Naive thymus-derived CD4-positive, alpha-beta T cell (primary cell): ENCODE data around the gene MCUR1. TPM values are rescaled to one million over a fixed set of nuclear protein-coding genes. Genes with fewer than 3 reads are reported as not detected.
"Not testable (repeated sequence)": the region's sequence is repeated elsewhere in the genome, so short reads cannot be mapped to it uniquely, and the experiment has no call there.

Experiments used
- ATAC-seq: fragments of 150-1000 bp; cut with Tn5 transposase; 2 replicates; pipeline ENCODE4 v1.10.0; 2021; ENCODE audit warnings: mild to moderate bottlenecking, moderate library complexity
- CTCF ChIA-PET: fragments of 350-600 bp; sonication (Branson Sonifier 250); formaldehyde crosslinking; loops from one replicate; lab custom pipeline; 2021; ENCODE audit warnings: antibody characterized with exemption; lab: Charles Lee
- POLR2A ChIA-PET: fragments of 350-600 bp; sonication (Branson Sonifier 250); formaldehyde crosslinking; loops from one replicate; lab custom pipeline; 2021; ENCODE audit warnings: antibody characterized with exemption, inconsistent platforms; lab: Charles Lee
- DNase-seq, 9 donors: peaks; one replicate each; pipeline versions ENCODE4 v3.0.0 to v3.0.0-alpha.2; 2020 to 2022; ENCODE audit warnings: mixed read lengths in 1 of 9
- H3K27ac ChIP-seq: one replicate; pipeline ENCODE4 v1.7.0; 2013; ENCODE audit warnings: mild to moderate bottlenecking, low read depth, low read length, moderate library complexity
- H3K27me3 ChIP-seq, 2 donors: one replicate each; pipeline ENCODE4 v1.7.0; 2013; ENCODE audit warnings: low read length in 2 of 2, mild to moderate bottlenecking in 2 of 2, moderate library complexity in 2 of 2; ENCODE audit not compliant: control insufficient read depth in 2 of 2, insufficient read depth in 2 of 2
- H3K36me3 ChIP-seq, 3 experiments: 1 replicate in 2 of 3; 2 replicates in 1 of 3; pipeline ENCODE4 v1.7.0; 2013; ENCODE audit warnings: low read length in 3 of 3, mild to moderate bottlenecking in 3 of 3, moderate library complexity in 1 of 3; ENCODE audit not compliant: insufficient read depth in 3 of 3, control insufficient read depth in 2 of 3
- H3K4me1 ChIP-seq, 2 donors: one replicate each; pipeline ENCODE4 v1.7.0; 2013; ENCODE audit warnings: low read length in 2 of 2, mild to moderate bottlenecking in 2 of 2, moderate library complexity in 1 of 2; ENCODE audit not compliant: control insufficient read depth in 2 of 2, insufficient read depth in 2 of 2
- H3K4me3 ChIP-seq: 2 replicates; pipeline ENCODE4 v1.7.0; 2013; ENCODE audit warnings: mild to moderate bottlenecking, low read length
- H3K9me3 ChIP-seq, 3 experiments: 1 replicate in 2 of 3; 2 replicates in 1 of 3; pipeline ENCODE4 v1.7.0; 2013; ENCODE audit warnings: low read length in 3 of 3; ENCODE audit not compliant: control insufficient read depth in 2 of 3
- H3K27ac Mint-ChIP-seq, 9 donors: one replicate each; pipeline ENCODE4 v1.8.0; 2020 to 2022; ENCODE audit warnings: mixed read lengths in 9 of 9, mild to moderate bottlenecking in 8 of 9, moderate library complexity in 5 of 9, inconsistent platforms in 2 of 9
- H3K27me3 Mint-ChIP-seq, 5 donors: one replicate each; pipeline ENCODE4 v1.8.0; 2021 to 2022; ENCODE audit warnings: mixed read lengths in 5 of 5, mild to moderate bottlenecking in 1 of 5
- H3K36me3 Mint-ChIP-seq, 5 donors: one replicate each; pipeline ENCODE4 v1.8.0; 2020 to 2022; ENCODE audit warnings: mixed read lengths in 5 of 5, mild to moderate bottlenecking in 3 of 5, inconsistent platforms in 1 of 5
- H3K4me1 Mint-ChIP-seq, 7 donors: one replicate each; pipeline ENCODE4 v1.8.0; 2020 to 2022; ENCODE audit warnings: mixed read lengths in 7 of 7, mild to moderate bottlenecking in 3 of 7, inconsistent platforms in 1 of 7
- H3K4me3 Mint-ChIP-seq, 10 donors: one replicate each; pipeline ENCODE4 v1.8.0; 2020 to 2022; ENCODE audit warnings: mild to moderate bottlenecking in 10 of 10, mixed read lengths in 10 of 10, moderate library complexity in 6 of 10, inconsistent platforms in 2 of 10
- H3K9me3 Mint-ChIP-seq, 11 donors: one replicate each; pipeline ENCODE4 v1.8.0; 2020 to 2022; ENCODE audit warnings: mixed read lengths in 11 of 11, mild to moderate bottlenecking in 4 of 11, inconsistent platforms in 1 of 11, moderate library complexity in 1 of 11
- intact Hi-C, 2 donors: fragments of 100-400 bp; cut with micrococcal nuclease; formaldehyde crosslinking; loops; one replicate each; pipeline ENCODE4 v1.15.1; 2023
- polyA plus RNA-seq, 2 donors: library from polyadenylated mRNA; unstranded; fragments of 300-500 nt; fragmentation: Illumina TruSeq; gene quantifications; one replicate each; pipeline ENCODE4 v1.2.3, GENCODE V29; 2021
- total RNA-seq, 6 experiments: library from RNA in 5 of 6; stranded (reverse) in 5 of 6; gene quantifications; 1 replicate in 5 of 6; 2 replicates in 1 of 6; pipeline ENCODE4 v1.2.3 and lab custom pipeline; 2021 to 2026

The MCUR1 gene
- total and polyA plus RNA-seq, 7 experiments from 2014 or later = 4.1 to 20.6 (median 7.4) TPM

GRCh38 chr6:13853871-13854270 lies 39.5 kb upstream of the MCUR1 start:
- POLR2A ChIA-PET = no interaction called here
- Histone ChIP-seq H3K4me1 (no peaks in the 10 kb centered on the region), H3K9me3 (no peaks in the 10 kb centered on the region), H3K27ac (no peak overlapping the region), H3K4me3 (no peak overlapping the region), H3K27me3 (no peaks in the 10 kb centered on the region), H3K36me3 (no peaks in the 10 kb centered on the region)
- intact Hi-C loops = no loop called here
- Mint-ChIP-seq H3K36me3 (peaks cover 0 to 4% (median 0%) of the 10 kb centered on the region in 5 donors), H3K27me3 (peaks cover 2 to 20% (median 13%) of the 10 kb centered on the region in 5 donors), H3K4me3 (no peak overlapping the region), H3K4me1 (no peaks in the 10 kb centered on the region), H3K9me3 (peaks cover 0 to 5% (median 0%) of the 10 kb centered on the region in 11 donors), H3K27ac (no peak overlapping the region)
- no peak for ATAC-seq
- CTCF ChIA-PET = interaction anchor here (1.0 kb wide), 1 partner anchor 213 kb away, joined by 3 read pairs; no protein-coding TSS in a partner anchor
- no peak for DNase-seq

DNA sequence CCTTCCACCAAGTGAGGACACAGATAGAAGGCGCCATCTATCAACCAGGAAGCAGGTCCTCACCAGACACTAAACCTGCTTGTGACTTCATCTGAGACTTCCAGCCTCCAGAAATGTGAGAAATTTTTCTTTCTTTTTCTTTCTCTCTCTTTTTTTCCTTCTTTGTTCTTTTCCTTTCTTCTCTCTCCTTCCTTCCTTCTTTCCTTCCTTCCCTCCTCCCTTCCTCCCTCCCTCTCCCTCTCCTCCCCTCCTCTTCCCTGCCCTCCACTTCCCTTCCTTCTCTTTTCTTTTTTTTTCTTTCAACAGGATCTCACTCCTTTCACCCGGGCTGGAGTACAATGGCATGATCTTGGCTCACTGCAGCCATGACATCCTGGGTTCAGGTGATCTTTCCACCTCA lies 37.4 kb upstream of the MCUR1 start:
- Histone ChIP-seq H3K4me3 (no peak overlapping the region), H3K27ac (no peak overlapping the region), H3K9me3 (no peaks in the 10 kb centered on the region), H3K4me1 (no peaks in the 10 kb centered on the region), H3K36me3 (no peaks in the 10 kb centered on the region), H3K27me3 (no peaks in the 10 kb centered on the region)
- ChIA-PET CTCF (no interaction called here), POLR2A (no interaction called here)
- no peak for DNase-seq
- no peak overlapping the region for H3K4me3 Mint-ChIP-seq
- no peak for ATAC-seq
- peaks cover 0 to 4% (median 0%) of the 10 kb centered on the region in 5 donors for H3K36me3 Mint-ChIP-seq
- H3K4me1 Mint-ChIP-seq = no peaks in the 10 kb centered on the region
- no peak overlapping the region for H3K27ac Mint-ChIP-seq
- peaks cover 0 to 19% (median 12%) of the 10 kb centered on the region in 5 donors for H3K27me3 Mint-ChIP-seq
- H3K9me3 Mint-ChIP-seq = peaks cover 0 to 5% (median 0%) of the 10 kb centered on the region in 11 donors
- intact Hi-C loops = no loop called here

- DNase-seq (no peak), ATAC-seq (no peak)
- Histone ChIP-seq H3K27ac (no peak overlapping the region), H3K4me1 (no peaks in the 10 kb centered on the region), H3K36me3 (no peaks in the 10 kb centered on the region), H3K27me3 (no peaks in the 10 kb centered on the region), H3K9me3 (no peaks in the 10 kb centered on the region), H3K4me3 (no peak overlapping the region)
- intact Hi-C loops = no loop called here
- peaks cover 0 to 5% (median 0%) of the 10 kb centered on the region in 11 donors for H3K9me3 Mint-ChIP-seq
- peaks cover 0 to 19% (median 11%) of the 10 kb centered on the region in 5 donors for H3K27me3 Mint-ChIP-seq
- CTCF ChIA-PET = no interaction called here
- H3K27ac Mint-ChIP-seq = no peak overlapping the region
- H3K4me1 Mint-ChIP-seq = no peaks in the 10 kb centered on the region
- no peak overlapping the region for H3K4me3 Mint-ChIP-seq
- POLR2A ChIA-PET = no interaction called here
- peaks cover 0 to 4% (median 0%) of the 10 kb centered on the region in 5 donors for H3K36me3 Mint-ChIP-seq
Observed at GRCh38 chr6:13851330-13851729, 37.0 kb upstream of the MCUR1 start.

GRCh38 chr6:13850690-13851089 lies 36.3 kb upstream of the MCUR1 start:
- H3K9me3 Mint-ChIP-seq = not testable (repeated sequence)

GRCh38 chr6:13848522-13849150 lies 34.3 kb upstream of the MCUR1 start:
- ATAC-seq = no peak
- CTCF ChIA-PET = no interaction called here
- no peaks in the 10 kb centered on the region for H3K4me1 Mint-ChIP-seq
- H3K27ac ChIP-seq = no peak overlapping the region
- intact Hi-C loops = no loop called here
- H3K4me3 Mint-ChIP-seq = no peak overlapping the region
- H3K36me3 Mint-ChIP-seq = no peaks in the 10 kb centered on the region
- no peaks in the 10 kb centered on the region for H3K27me3 ChIP-seq
- POLR2A ChIA-PET = no interaction called here
- H3K4me1 ChIP-seq = no peaks in the 10 kb centered on the region
- no peak overlapping the region for H3K27ac Mint-ChIP-seq
- H3K9me3 Mint-ChIP-seq = peaks cover 0 to 2% (median 0%) of the 10 kb centered on the region in 11 donors
- DNase-seq = no peak
- H3K27me3 Mint-ChIP-seq = peaks cover 0 to 13% (median 7%) of the 10 kb centered on the region in 5 donors
- no peaks in the 10 kb centered on the region for H3K36me3 ChIP-seq
- H3K4me3 ChIP-seq = no peak overlapping the region
- H3K9me3 ChIP-seq = no peaks in the 10 kb centered on the region

More at GRCh38 chr6:13850690-13851089, 36.3 kb upstream of the MCUR1 start:
- intact Hi-C loops, CTCF ChIA-PET, H3K36me3 ChIP-seq, H3K4me3 Mint-ChIP-seq, H3K4me3 ChIP-seq, H3K27ac ChIP-seq, H3K4me1 Mint-ChIP-seq, H3K36me3 Mint-ChIP-seq, H3K27me3 ChIP-seq, ATAC-seq, H3K9me3 ChIP-seq, H3K4me1 ChIP-seq, DNase-seq, H3K27ac Mint-ChIP-seq: not testable (repeated sequence)
- POLR2A ChIA-PET = interaction anchor here (0.5 kb wide), 1 partner anchor 328 kb away, joined by 4 read pairs; no protein-coding TSS in a partner anchor
- H3K27me3 Mint-ChIP-seq = peaks cover 0 to 19% (median 11%) of the 10 kb centered on the region in 5 donors

DNA sequence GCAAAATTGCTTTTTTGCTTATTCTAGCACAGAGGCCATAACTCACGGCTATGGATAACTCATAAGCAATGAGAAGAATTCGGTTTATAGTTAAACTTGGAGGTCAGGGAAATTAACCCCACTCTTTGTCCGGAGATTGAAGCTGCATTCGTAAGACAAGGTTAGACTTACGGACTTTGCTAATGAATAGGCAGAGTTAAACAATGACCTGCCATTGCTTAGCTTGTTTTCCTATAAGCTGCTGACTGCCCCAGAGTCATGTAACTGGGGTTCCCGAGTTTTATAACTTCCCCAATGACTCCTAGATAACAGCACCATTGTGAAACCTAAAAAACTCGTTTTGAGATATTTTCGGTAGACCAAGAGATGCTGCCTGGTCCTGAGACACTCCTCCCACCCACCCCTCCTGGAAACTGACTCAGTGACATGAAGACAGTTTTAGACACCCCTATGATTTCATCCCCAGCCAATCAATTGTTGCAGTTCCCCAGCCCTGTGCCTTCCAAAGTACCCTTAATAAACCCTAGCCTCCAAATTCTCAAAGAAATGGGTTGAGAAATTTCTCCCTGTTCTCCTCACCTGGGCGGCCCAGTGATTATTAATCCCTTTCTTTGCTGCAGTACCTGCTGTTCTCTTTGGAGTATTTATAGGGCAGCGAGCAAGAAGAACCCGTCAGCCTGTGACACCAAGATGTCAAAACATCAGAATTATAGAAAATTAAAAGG lies 33.1 kb upstream of the MCUR1 start:
- POLR2A ChIA-PET = no interaction called here
- H3K36me3 Mint-ChIP-seq = no peaks in the 10 kb centered on the region
- H3K4me3 Mint-ChIP-seq = no peak overlapping the region
- Histone ChIP-seq H3K27ac (no peak overlapping the region), H3K4me1 (no peaks in the 10 kb centered on the region), H3K27me3 (no peaks in the 10 kb centered on the region), H3K9me3 (no peaks in the 10 kb centered on the region), H3K36me3 (no peaks in the 10 kb centered on the region), H3K4me3 (no peak overlapping the region)
- H3K27ac Mint-ChIP-seq = no peak overlapping the region
- CTCF ChIA-PET = no interaction called here
- ATAC-seq = no peak
- H3K9me3 Mint-ChIP-seq = peaks cover 0 to 2% (median 0%) of the 10 kb centered on the region in 11 donors
- H3K27me3 Mint-ChIP-seq = peaks cover 0 to 10% (median 6%) of the 10 kb centered on the region in 5 donors
- intact Hi-C loops = no loop called here
- DNase-seq = no peak
- no peaks in the 10 kb centered on the region for H3K4me1 Mint-ChIP-seq
